Stimulated activated CD8-positive, alpha-beta memory T cell treated with anti-CD3 and anti-CD28 coated beads, Interleukin-2, amount 100 ng/mL, for 48 hours (primary cell): ENCODE results near the gene CARNS1.
A peak's percentile ranks its signal among the peaks of the same experiment; 100 is the strongest.
"Not testable (repeated sequence)": the region's sequence is repeated elsewhere in the genome, so short reads cannot be mapped to it uniquely, and the experiment has no call there.

Experiments used
- DNase-seq, 2 donors: peaks; one replicate each; pipeline ENCODE4 v3.0.0-alpha.2; 2020; ENCODE audit warnings: low read depth in 2 of 2

Gene CARNS1

DNA sequence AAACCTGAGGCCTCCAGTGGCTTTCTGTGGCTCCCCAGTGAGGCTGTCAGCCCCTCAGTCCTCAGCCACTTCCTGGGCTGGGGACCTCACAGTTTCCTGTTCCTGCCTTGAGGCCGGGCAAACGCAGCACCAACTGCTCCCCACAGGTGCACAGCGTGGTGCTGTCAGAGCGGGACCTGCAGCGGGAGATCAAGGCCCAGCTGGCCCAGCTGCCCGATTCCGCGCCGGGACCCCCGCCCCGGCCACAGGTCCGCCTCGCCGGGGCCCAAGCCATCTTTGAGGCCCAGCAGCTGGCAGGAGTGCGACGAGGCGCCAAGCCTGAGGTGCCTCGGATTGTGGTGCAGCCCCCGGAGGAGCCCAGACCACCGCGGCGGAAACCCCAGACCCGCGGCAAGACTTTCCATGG is 6.2 kb upstream of the CARNS1 start:
- DNase-seq = peak in 1 of 2 donors; percentile 68

DNA sequence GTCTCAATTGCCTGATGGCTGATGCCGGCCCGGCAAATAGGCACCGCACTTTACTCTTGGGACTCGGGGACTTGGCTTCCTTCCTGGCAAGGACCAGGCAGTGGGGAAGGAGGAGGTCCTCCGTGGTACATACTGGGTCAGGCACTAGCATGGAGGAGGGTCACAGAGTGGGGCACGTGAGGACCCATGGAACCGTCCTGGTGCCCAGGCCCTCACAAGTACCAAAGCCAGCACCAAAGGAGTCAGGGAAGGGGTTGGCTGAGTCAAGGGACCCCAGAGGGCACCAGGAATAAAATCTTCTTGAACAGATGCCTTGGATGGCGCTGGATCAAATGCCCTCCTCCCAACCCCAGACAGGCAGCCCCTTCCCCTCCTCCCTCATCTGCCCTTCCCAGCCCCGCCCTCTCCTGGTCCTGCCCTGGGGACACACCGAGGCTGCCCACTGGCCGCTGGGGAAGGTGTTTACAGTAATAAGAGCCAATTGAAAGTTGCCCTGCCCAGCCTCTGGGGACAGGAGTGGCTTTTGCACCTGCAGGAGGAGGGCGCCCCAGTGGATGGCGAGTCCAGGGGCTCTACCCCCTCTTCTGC is 5.6 kb upstream of the CARNS1 start:
- DNase-seq = no peak

DNA sequence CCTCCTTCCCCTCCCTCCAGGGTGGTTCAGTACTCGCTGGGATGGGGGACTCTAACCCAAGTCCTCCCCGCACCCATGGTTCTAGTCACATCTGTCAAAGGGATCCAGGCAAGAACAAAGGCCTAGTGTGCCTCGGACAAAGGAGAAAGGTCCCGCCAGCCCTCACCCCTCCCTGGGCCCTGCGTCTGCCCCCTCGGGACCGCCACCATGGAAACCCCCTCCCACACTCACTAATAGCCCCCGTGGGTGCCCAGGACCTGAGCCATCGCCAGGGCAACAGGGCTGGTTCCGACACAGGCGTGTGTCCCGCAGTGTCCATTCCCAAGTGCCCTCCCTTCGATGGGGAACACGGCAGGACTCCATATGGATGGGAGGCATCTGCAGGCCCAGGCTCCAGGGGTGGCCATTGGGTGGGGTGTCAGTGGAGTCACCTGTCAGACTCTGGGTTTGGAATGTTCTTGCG is 5.1 kb upstream of the CARNS1 start:
- no peak for DNase-seq

DNA sequence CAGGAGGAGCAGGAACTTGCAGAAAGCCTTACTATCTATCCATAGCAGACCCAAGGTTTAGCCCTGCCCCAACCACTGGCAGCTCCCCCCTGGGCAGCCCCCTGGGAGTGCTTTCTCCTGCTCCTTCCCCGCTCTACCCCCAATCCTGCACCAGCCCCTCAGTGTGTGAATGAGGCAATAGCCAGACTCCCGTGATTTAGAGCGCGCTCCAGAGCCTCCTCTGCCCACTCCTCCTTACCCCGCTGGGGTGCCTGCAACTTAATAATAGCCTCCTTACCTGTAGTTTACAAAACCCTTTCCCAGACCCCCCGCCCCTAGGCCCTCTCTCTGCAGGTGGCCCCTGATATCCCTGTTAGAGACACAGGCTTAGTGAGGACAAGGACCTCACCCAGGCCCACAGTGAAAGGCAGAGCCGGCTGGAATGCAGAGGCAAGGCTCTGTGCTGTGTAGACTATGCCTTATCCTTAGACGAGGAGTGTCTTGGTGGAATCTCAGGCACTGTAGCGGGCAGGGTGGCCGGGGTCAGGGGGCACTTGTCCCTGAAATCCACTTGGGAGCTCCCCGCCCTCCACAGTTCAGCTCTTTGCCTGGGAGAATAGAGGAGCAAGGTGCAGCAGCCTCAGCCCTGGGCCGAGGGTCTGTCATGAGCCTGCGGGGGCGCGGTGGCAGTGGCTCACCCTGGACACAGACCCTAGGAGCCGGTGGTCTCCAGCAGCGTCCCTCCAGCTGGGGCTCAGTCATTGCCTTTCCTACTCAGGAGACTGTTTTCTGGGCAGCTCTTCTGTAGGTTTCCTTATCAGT is 4.3 kb upstream of the CARNS1 start:
- no peak for DNase-seq

DNA sequence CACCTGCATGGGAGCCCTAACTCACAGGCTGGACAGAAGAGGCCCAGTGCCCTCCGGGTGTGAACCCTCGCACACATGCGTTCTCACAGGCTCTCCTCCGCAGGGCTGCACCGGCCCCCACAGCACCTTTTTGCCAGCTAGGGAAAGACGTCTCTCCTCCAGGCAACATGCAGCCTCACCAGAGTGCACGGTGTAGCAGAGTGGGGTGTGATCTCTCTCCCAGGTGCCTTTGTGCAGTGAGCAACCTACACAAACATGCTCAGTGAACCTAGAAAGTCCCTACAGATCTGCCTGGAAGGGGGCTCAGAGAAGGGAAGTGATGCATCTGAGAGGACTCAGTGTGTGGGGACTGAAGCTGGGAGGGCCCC is 3.7 kb upstream of the CARNS1 start:
- no peak for DNase-seq

DNA sequence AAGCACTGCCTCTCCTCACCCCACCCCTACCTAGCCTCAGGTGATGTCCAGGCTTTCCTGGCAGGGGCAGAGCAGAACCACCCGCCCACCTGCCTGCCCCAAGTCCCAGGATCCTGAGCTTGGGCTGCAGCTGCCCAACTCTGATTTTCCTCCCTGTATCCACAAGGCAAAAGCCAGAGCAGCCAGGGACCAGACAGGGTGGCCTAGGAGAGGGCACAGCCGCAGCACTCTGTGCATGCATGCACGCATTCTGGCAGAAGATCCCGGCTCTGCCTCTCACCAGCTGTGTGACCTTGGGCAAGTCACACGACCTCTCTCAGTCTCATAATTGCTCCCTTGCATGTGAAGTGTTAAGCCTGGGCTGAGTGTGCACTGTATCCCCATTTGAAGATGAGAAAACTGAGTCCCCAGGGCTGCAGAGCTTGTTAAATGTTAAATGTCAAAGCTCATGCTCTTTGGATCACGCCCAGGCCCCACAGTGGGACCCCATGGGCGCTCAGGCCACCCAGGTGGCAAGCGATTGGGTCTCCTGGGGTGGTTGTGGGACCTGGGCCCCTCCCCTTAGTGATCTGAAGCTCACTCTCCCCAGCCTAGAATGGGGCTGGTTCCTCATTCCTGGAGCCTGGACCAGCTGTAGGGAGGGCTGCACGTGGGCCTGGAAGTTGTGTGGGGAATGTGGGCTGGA is 2.8 kb upstream of the CARNS1 start:
- no peak for DNase-seq

DNA sequence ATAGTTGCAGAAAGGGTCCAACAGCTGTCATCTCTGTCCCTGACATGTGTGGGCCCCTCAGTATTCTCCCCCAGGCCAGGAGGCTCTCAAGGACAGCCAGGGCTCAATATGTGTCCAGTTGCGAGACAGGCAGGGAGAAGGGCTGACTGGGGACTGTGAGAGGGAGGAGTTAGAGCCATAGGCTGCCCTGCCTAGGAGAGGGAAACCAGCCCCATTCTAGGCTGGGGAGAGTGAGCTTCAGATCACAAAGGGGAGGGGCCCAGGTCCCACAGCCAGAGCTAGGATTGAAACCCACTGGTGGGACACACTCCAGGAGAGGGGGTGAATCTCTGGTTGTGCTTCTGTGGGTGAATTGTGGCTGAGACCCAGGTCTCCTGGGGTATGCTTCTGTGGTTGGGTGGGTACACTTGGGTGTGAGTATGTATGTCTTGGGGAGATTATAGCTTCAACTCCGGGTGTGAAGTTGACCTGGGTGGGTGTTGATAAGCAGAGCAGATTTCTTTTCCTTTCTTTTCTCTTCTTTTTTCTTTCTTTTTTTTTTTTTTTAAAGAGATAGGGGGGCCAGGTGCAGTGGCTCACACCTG is 2.1 kb upstream of the CARNS1 start:
- DNase-seq = no peak

DNA sequence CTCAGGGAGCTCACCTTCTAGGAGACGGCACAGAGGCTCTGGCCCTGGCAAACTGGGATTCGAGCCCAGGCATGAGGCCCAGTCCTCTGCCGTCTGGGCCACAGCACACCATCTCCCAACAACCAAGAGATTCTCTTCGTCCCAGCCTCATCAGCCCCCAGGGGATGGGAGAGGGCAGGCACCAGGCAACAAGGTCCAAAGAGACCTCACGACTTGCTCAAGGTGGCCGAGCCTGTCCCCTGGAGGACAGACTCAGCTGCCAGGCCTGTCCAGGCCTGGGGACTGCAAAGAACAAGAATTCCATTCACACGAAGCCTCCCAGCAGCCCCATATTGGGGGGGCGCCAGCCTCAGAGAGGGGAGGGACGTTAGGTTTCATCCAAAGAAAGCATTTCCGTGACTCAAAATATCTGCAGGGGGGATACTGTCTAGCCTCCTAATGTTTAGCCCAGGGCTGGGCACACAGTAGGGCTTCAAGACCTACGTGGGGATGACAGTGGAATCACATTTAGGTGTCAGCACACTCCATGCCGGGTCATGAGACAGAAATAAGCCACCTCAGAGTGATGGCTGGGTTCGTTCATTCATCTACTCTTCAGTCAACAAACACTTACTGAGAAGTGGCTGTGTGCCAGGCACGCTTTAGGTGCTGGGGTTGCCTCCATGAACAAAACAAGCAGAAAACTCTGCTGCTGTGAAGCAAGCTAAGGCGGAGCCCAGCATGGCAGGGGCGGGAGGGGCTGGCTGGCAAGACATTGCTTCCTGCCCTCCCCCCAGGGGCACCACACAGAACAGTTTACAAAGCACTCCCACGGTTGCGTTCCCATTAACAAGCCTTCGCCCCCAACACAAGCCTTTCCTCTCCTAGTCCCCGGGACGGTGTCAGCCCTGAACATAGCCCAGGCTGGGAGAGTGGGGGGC is 1.2 kb downstream of the CARNS1 start:
- DNase-seq = no peak

DNA sequence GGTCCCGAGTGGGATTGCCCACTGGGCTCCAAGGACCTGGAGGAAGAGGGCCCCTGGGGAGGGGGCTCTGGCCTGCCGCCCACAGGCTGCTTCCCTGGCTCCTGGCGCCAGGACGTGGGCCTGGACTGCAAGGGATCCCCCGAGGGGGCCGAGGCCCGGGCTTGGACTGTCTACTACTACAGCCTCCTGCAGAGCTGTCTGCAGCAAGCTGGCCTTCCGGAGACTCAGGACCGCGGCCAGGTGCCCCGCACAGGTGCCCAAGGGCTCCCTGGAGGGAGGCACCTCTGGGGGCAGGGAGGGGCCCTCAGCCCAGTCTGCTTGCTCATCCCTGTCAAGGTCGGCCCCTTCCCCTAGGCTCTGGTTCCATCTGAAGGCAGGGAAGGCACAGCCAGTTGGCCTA is 1.9 kb downstream of the CARNS1 start:
- DNase-seq = no peak

DNA sequence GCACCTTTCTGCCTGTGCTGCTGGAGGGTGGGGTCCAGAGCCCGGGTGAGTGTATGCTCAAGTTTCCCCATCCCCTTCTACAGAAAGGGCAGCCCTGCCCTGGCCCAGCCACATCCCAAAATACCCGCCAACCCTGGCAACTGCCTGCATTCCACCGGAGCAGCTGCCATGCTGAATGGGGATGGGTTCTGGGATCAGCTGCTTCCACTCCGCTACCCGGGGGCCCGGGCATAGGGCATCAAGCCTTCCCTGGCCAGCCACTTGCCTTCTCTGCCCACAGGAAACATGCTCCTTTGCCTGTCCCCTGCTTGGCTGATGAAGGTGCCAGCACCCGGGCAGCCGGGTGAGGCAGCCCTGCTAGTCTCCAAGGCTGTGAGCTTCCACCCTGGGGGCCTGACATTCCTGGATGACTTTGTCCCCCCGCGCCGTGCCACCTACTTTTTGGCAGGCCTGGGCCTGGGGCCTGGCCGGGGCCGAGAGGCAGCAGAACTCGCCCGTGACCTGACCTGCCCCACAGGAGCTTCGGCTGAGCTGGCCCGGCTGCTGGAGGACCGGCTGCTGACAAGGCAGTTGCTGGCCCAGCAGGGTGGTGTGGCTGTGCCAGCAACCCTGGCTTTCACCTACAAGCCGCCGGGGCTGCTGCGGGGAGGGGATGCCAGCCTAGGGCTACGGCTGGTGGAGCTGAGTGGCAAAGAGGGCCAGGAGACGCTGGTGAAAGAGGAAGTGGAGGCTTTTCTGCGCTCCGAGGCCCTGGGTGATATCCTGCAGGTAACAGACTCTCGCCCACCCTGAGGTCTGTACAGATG is 3.2 kb downstream of the CARNS1 start:
- DNase-seq = no peak

DNA sequence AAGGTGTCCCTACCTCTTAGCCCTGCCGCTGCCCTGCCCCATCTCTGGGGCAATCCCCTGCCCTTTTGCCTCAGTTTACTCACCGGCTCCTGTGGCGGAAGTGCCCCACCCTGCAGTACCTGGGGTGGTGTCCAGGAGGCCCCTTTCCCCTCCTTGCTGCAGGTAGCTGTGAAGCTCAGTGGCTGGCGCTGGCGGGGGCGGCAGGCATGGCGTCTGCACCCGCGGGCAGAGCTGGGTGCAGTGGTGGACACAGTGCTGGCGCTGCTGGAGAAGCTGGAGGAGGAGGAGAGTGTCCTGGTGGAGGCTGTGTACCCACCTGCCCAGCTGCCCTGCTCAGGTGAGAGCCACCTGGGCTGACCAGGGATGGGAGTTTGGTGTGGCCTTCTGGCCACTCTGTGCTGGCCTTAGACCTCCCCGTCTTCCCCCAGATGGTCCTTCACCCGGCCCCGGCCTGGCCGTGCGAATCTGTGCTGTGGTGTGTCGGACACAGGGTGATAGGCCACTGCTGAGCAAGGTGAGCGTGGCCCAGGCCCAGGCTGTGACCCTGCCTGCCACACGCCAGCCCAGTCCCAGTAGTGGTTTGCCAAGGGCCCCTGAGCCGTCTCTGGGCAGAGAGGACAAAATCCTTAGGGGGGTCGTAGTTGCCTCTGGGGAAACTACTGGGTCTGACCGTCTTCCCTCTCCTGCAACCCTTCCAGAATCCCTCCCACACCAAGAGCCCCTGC is 4.0 kb downstream of the CARNS1 start:
- DNase-seq = no peak

DNA sequence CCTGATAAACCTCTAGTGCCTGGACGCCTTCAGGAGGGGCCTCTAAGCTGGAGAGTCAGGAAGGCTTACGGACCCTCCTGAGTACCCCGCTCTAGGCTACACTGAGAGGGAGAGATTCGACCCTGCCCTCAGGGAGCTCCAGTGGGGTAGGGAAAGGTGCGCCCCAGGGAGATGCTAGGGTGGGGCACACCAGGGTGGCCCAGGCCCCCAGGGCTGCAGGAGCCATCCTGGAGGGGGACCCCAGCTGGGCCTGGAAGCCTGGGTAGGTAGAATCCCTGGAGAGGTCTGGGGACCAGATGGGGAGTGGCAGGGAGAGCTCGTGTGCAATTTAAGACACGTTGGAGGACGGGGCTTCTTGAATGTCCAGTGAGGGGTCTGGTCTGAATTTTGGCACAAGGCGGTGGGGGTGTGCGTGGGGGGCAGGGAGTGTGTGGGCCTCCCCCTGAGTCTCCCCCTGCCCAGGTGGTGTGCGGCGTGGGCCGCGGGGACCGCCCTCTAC is 4.7 kb downstream of the CARNS1 start:
- no peak for DNase-seq

DNA sequence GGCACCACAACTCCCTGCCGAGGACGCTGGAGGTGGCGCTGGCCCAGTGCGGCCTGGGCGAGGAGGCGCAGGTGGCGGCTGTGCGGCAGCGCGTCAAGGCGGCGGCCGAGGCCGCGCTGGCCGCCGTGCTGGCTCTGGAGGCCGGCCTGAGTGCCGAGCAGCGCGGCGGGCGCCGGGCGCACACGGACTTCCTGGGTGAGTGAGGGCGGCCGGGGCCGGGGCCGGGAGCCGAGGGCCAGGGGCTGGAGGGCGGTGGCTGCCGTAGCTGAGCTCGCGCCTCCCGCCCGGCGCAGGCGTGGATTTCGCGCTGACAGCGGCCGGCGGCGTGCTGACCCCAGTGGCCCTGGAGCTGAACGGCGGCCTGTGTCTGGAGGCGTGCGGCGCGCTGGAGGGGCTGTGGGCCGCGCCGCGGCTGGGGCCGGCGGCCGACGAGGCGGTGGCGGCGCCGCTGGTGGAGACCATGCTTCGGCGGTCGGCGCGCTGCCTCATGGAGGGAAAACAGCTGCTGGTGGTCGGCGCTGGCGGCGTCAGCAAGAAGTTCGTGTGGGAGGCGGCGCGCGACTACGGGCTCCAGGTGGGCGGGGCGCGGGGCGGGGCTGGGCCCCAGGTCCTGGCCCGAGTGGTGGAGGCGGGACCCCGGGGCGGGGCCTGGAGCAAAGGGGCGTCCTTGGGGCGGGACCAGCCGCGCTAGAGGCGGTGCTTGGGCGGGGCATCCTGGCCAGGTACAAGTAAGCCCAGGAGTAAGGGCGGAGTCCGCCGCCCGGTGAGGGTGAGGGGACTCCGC is 5.4 kb downstream of the CARNS1 start:
- DNase-seq = peak; percentile 98 to 100

DNA sequence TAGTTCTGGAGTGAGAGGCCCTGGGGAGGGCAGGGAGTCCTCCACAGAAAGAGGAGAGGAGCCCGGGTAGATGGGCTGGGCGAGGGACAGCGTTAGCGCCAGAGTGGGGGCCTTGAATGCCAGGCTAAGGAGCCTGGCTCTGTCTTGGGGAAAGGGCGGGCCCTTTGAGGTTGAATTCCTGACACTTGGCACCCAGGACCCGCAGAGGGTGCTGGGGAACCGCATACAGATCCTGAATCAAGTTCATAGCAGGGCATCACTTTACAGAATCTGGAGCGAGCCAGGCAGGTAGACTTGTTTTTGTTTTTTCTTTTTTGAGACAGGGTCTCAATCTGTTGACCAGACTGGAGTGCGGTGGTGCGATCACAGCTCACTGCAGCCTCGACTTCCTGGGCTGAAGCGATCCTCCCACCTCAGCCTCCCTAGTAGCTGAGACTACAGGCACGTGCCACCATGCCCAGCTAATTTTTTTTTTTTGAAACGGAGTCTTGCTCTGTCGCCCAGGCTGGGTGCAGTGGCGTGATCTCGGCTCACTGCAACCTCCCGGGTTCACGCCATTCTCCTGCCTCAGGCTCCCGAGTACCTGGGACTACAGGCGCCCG is 6.1 kb downstream of the CARNS1 start:
- DNase-seq = no peak

DNA sequence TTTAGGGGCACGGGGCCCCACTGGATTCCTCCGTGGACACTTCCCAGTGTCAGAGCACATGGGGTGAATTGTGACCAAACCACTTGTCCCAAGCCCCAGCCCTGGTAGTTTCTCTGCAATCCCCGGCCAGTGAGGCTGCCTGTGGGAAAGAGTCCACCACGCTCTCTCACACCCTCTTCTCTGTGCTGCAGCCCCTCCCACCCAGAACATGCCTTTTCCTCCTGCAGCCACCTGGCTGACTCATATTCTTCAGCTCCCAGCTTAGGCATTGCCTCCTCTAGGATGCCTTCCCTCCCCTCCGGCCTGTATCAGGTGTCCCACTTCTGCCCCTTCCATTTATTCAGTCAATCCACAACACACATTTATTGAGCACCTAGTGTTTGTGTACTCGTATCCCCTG is 7.4 kb downstream of the CARNS1 start:
- DNase-seq = no peak

DNA sequence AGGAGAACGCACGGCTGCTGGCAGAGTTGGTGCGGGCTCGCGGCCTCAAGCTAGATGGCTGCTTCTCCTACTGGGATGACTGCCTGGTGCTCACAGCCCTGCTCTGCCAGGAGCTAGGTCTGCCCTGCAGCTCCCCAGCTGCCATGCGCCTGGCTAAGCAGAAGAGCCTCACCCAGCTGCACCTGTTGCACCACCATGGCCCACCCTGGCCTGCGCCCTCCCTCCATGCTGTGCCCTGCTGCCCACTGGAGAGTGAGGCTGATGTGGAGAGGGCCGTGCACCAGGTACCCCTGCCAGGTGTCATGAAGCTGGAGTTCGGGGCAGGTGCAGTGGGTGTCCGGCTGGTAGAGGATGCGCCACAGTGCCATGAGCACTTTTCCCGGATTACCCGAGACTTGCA is 8.0 kb downstream of the CARNS1 start:
- DNase-seq = no peak

DNA sequence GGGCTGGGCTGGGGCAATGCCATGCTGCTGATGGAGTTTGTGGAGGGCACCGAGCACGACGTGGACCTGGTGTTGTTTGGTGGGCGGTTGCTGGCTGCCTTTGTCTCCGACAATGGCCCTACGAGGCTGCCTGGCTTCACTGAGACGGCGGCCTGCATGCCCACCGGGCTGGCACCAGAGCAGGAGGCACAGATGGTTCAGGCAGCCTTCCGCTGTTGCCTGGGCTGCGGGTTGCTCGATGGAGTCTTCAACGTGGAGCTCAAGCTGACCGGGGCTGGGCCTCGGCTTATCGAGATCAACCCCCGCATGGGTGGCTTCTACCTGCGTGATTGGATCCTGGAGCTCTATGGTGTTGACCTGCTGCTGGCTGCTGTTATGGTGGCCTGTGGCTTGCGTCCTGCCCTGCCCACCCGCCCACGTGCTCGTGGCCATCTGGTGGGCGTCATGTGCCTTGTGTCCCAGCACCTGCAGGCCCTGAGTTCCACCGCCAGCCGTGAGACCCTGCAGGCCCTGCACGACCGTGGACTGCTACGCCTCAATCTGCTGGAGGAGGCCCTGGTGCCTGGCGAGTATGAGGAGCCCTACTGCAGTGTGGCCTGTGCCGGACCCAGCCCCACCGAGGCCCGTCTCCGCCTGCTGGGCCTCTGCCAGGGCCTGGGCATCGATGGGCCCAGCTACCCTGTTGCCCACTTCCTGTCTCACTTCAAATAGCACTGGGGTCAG is 8.6 kb downstream of the CARNS1 start:
- DNase-seq = no peak

DNA sequence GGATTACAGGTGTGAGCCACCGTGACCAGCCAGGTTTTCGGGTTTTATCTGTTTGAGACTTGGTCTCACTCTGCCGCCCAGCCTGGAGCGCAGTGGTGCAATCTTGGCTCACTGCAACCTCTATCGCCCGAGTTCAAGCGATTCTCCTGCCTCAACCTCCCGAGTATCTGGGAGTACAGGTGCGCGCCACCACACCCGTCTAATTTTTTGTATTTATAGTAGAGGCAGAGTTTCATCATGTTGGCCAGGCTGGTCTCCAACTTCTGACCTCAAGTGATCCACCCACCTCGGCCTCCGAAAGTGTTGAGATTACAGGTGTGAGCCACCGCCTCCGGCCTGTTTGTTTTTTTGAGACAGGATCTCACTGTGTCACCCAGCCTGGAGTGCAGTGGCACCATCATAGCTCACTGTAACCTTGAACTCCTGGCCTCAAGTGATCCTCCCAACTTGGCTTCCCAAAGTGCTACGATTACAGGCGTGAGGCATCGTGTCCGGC is 11.9 kb downstream of the CARNS1 start:
- DNase-seq = not testable (repeated sequence)
